HepG2 (cell line): ENCODE data around the gene DNM1L.

ENCODE experiments used
- ARID2 ChIP-seq: sonication (generic); formaldehyde crosslinking; IDR thresholded peaks from 2 replicates; pipeline ENCODE4 v1.8.1; 2022; ENCODE audit warnings: mild to moderate bottlenecking, missing genetic modification reagents, borderline replicate concordance
- BRCA1 ChIP-seq: sonication (generic); formaldehyde crosslinking; IDR thresholded peaks from 2 replicates; pipeline ENCODE4 v1.4.0; 2020; ENCODE audit warnings: missing genetic modification reagents
- FOXO4 ChIP-seq: sonication (generic); formaldehyde crosslinking; conservative IDR thresholded peaks from 2 replicates; pipeline ENCODE4 v1.8.1; 2023; ENCODE audit warnings: missing genetic modification reagents
- HNRNPUL1 ChIP-seq: fragments of 200-400 bp; formaldehyde crosslinking; IDR thresholded peaks from 2 replicates; pipeline ENCODE4 v1.6.1; 2017; ENCODE audit warnings: low read depth, mild to moderate bottlenecking, low read length, moderate library complexity
- MAFK ChIP-seq, 2 experiments: IDR thresholded peaks in 1 of 2; conservative IDR thresholded peaks in 1 of 2; 2 replicates each; pipeline ENCODE4 v1.6.1; 2011; ENCODE audit warnings: improper control_type of control experiment in 2 of 2, low read length in 2 of 2
- NFYB ChIP-seq: sonication (generic); formaldehyde crosslinking; IDR thresholded peaks from 2 replicates; pipeline ENCODE4 v1.4.0; 2020; ENCODE audit warnings: missing genetic modification reagents
- SMAD3 ChIP-seq: sonication (generic); formaldehyde crosslinking; IDR thresholded peaks from 2 replicates; pipeline ENCODE4 v1.4.0; 2020; ENCODE audit warnings: missing genetic modification reagents
- SRF ChIP-seq: IDR thresholded peaks from 2 replicates; pipeline ENCODE4 v1.6.1; 2011; ENCODE audit warnings: mild to moderate bottlenecking, low read depth, low read length, moderate library complexity
- TGIF2 ChIP-seq: IDR thresholded peaks from 2 replicates; pipeline ENCODE4 v1.6.1; 2016; ENCODE audit warnings: control low read depth, missing compliant biosample characterization
- ZSCAN29 ChIP-seq: sonication (generic); formaldehyde crosslinking; conservative IDR thresholded peaks from 2 replicates; pipeline ENCODE4 v1.4.0; 2020; ENCODE audit warnings: mild to moderate bottlenecking, missing genetic modification reagents
- TF ChIP-seq, protein P1 (sequence below): sonication (generic); formaldehyde crosslinking; IDR thresholded peaks from 2 replicates; pipeline ENCODE4 v1.8.0; 2022; ENCODE audit warnings: mild to moderate bottlenecking, missing genetic modification reagents

DNA sequence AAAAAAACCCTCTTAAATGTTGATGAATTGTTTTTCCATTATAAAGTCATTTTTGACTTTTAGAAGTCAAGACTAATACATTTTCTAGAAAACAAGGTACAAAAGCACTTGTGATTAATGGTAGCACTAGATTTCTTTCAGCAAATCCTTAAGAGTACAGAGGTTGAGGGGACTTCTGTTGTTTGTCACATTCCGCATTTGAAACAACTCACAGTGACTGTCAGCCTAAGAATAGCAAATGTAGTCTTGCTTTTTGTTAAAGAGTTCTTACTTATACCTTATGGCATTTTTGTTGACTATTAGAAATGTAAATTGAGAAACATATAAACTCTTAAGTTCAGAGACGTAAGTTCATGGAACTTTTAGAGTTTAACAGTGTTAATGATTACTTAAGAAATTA lies 60.2 kb downstream of the DNM1L start:
- TF ChIP-seq BRCA1 (CRISPR knock-in tag) (no peak), SMAD3 (CRISPR knock-in tag) (no peak), HNRNPUL1 (no peak), TGIF2 (no peak), NFYB (CRISPR knock-in tag) (no peak), FOXO4 (CRISPR knock-in tag) (no peak), ARID2 (CRISPR knock-in tag) (no peak), SRF (no peak), MAFK (conservative IDR thresholded peaks at IDR 0.05 in 1 of 2, IDR thresholded peaks at IDR 0.05 in 1 of 2; ENCODE audit: low read length in 2 of 2) (no peak), ZSCAN29 (CRISPR knock-in tag) (no peak)
- TF ChIP-seq, protein P1, sequence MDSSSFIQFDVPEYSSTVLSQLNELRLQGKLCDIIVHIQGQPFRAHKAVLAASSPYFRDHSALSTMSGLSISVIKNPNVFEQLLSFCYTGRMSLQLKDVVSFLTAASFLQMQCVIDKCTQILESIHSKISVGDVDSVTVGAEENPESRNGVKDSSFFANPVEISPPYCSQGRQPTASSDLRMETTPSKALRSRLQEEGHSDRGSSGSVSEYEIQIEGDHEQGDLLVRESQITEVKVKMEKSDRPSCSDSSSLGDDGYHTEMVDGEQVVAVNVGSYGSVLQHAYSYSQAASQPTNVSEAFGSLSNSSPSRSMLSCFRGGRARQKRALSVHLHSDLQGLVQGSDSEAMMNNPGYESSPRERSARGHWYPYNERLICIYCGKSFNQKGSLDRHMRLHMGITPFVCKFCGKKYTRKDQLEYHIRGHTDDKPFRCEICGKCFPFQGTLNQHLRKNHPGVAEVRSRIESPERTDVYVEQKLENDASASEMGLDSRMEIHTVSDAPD (CRISPR knock-in tag) = no peak
